Measurements from ENCODE around the gene BATF. TPM values are rescaled to one million over a fixed set of nuclear protein-coding genes. Genes with fewer than 3 reads are reported as not detected.

Gene BATF
- total RNA-seq, 1 experiment from 2014 or later, result 1.7 TPM

- H3K27ac Mint-ChIP-seq (ENCODE audit: unreplicated experiment), result no peak overlapping the region
- no peak for TF ChIP-seq CTCF (IDR thresholded peaks at IDR 0.05; ENCODE audit: insufficient read depth in 1 of 2, low read depth in 1 of 2, low read length in 1 of 2, severe bottlenecking in 1 of 2, unreplicated experiment in 1 of 2)
- ChIA-PET CTCF (interaction anchor here (1.1 kb wide), 1 partner anchor 63 kb away, joined by 4 read pairs; no protein-coding TSS in a partner anchor), POLR2A (no interaction called here)
- H3K4me3 Mint-ChIP-seq (ENCODE audit: unreplicated experiment), result no peak overlapping the region
- no peaks in the 10 kb centered on the region for H3K9me3 Mint-ChIP-seq (ENCODE audit: unreplicated experiment)
- Histone ChIP-seq H3K9me3 (no peaks in the 10 kb centered on the region), H3K4me1 (no peaks in the 10 kb centered on the region), H3K4me3 (ENCODE audit: low read depth, low read length) (no peak overlapping the region), H3K36me3 (ENCODE audit: control insufficient read depth, insufficient read depth, low read length) (no peaks in the 10 kb centered on the region), H3K27me3 (replicated peaks; ENCODE audit: control insufficient read depth, insufficient read depth, low read length) (no peaks in the 10 kb centered on the region)
- H3K4me1 Mint-ChIP-seq (ENCODE audit: low read depth, unreplicated experiment), result no peaks in the 10 kb centered on the region
- no peaks in the 10 kb centered on the region for H3K27me3 Mint-ChIP-seq (ENCODE audit: insufficient read depth, unreplicated experiment)
- H3K36me3 Mint-ChIP-seq (ENCODE audit: insufficient read depth, unreplicated experiment), result no peaks in the 10 kb centered on the region
- no TSS peak for BruUV-seq (replicated peaks)
- no peak for DNase-seq
- intact Hi-C loops (cut with micrococcal nuclease; ENCODE audit: unreplicated experiment), result no loop called here
Observed at GRCh38 chr14:75497701-75498100, 24.6 kb upstream of the BATF start.

- no peaks in the 10 kb centered on the region for H3K27me3 Mint-ChIP-seq (ENCODE audit: insufficient read depth, unreplicated experiment)
- no peaks in the 10 kb centered on the region for H3K9me3 Mint-ChIP-seq (ENCODE audit: unreplicated experiment)
- Histone ChIP-seq H3K27me3 (replicated peaks; ENCODE audit: control insufficient read depth, insufficient read depth, low read length) (no peaks in the 10 kb centered on the region), H3K4me3 (ENCODE audit: low read depth, low read length) (no peak overlapping the region), H3K9me3 (no peaks in the 10 kb centered on the region), H3K4me1 (no peaks in the 10 kb centered on the region), H3K36me3 (ENCODE audit: control insufficient read depth, insufficient read depth, low read length) (no peaks in the 10 kb centered on the region)
- ChIA-PET POLR2A (no interaction called here), CTCF (no interaction called here)
- no peak overlapping the region for H3K4me3 Mint-ChIP-seq (ENCODE audit: unreplicated experiment)
- no peak overlapping the region for H3K27ac Mint-ChIP-seq (ENCODE audit: unreplicated experiment)
- no TSS peak for BruUV-seq (replicated peaks)
- TF ChIP-seq CTCF (IDR thresholded peaks at IDR 0.05; ENCODE audit: insufficient read depth in 1 of 2, low read depth in 1 of 2, low read length in 1 of 2, severe bottlenecking in 1 of 2, unreplicated experiment in 1 of 2), result no peak
- no peak for DNase-seq
- intact Hi-C loops (cut with micrococcal nuclease; ENCODE audit: unreplicated experiment), result no loop called here
- no peaks in the 10 kb centered on the region for H3K4me1 Mint-ChIP-seq (ENCODE audit: low read depth, unreplicated experiment)
- no peaks in the 10 kb centered on the region for H3K36me3 Mint-ChIP-seq (ENCODE audit: insufficient read depth, unreplicated experiment)
Observed at GRCh38 chr14:75499084-75499875, 23.0 kb upstream of the BATF start.

GRCh38 chr14:75501080-75501479, 21.2 kb upstream of the BATF start:
- intact Hi-C loops (cut with micrococcal nuclease; ENCODE audit: unreplicated experiment), result no loop called here
- ChIA-PET POLR2A (no interaction called here), CTCF (no interaction called here)
- no peak overlapping the region for H3K27ac Mint-ChIP-seq (ENCODE audit: unreplicated experiment)
- Histone ChIP-seq H3K4me1 (no peaks in the 10 kb centered on the region), H3K9me3 (no peaks in the 10 kb centered on the region), H3K4me3 (ENCODE audit: low read depth, low read length) (no peak overlapping the region), H3K36me3 (ENCODE audit: control insufficient read depth, insufficient read depth, low read length) (no peaks in the 10 kb centered on the region), H3K27me3 (replicated peaks; ENCODE audit: control insufficient read depth, insufficient read depth, low read length) (no peaks in the 10 kb centered on the region)
- H3K4me1 Mint-ChIP-seq (ENCODE audit: low read depth, unreplicated experiment), result no peaks in the 10 kb centered on the region
- H3K9me3 Mint-ChIP-seq (ENCODE audit: unreplicated experiment), result peaks cover 5% of the 10 kb centered on the region
- no peak for TF ChIP-seq CTCF (IDR thresholded peaks at IDR 0.05; ENCODE audit: insufficient read depth in 1 of 2, low read depth in 1 of 2, low read length in 1 of 2, severe bottlenecking in 1 of 2, unreplicated experiment in 1 of 2)
- no peaks in the 10 kb centered on the region for H3K36me3 Mint-ChIP-seq (ENCODE audit: insufficient read depth, unreplicated experiment)
- DNase-seq, result no peak
- no peaks in the 10 kb centered on the region for H3K27me3 Mint-ChIP-seq (ENCODE audit: insufficient read depth, unreplicated experiment)
- H3K4me3 Mint-ChIP-seq (ENCODE audit: unreplicated experiment), result no peak overlapping the region
- BruUV-seq (replicated peaks), result no TSS peak

Measured in Caco-2 (cell line).